Mesothelial cell of epicardium (in vitro differentiated cells): ENCODE measurements around the gene DNM3. TPM values are rescaled to one million over a fixed set of nuclear protein-coding genes. Genes with fewer than 3 reads are reported as not detected.
A peak's percentile ranks its signal among the peaks of the same experiment; 100 is the strongest.

ENCODE experiments used
- DNase-seq, 2 experiments: peaks; one replicate each; pipeline ENCODE4 v3.0.0; 2021; ENCODE audit warnings: low spot score in 2 of 2; ENCODE audit not compliant: unreplicated experiment in 2 of 2
- H3K27ac Mint-ChIP-seq: 2 replicates; pipeline ENCODE4 v1.8.0; 2021; ENCODE audit warnings: mixed read lengths
- H3K27me3 Mint-ChIP-seq: 2 replicates; pipeline ENCODE4 v1.8.0; 2021; ENCODE audit warnings: low read depth, mixed read lengths
- H3K36me3 Mint-ChIP-seq: 2 replicates; pipeline ENCODE4 v1.8.0; 2021; ENCODE audit warnings: mixed read lengths
- H3K4me1 Mint-ChIP-seq: 2 replicates; pipeline ENCODE4 v1.8.0; 2021; ENCODE audit warnings: mixed read lengths
- H3K4me3 Mint-ChIP-seq: 2 replicates; pipeline ENCODE4 v1.8.0; 2021; ENCODE audit warnings: mild to moderate bottlenecking, moderate library complexity, mixed read lengths
- H3K9me3 Mint-ChIP-seq: 2 replicates; pipeline ENCODE4 v1.8.0; 2021; ENCODE audit warnings: mixed read lengths
- CTCF ChIP-seq: fragments of 200-600 bp; sonication (generic); IDR thresholded peaks from one replicate; pipeline ENCODE4 v1.5.0; 2021; ENCODE audit warnings: antibody characterized with exemption; ENCODE audit not compliant: unreplicated experiment
- total RNA-seq: library from RNA; stranded (reverse); gene quantifications from 3 replicates; pipeline ENCODE4 v1.2.1, GENCODE V29; 2021

DNM3 gene
- total RNA-seq, 1 donor from 2014 or later = 5.0 TPM

GRCh38 chr1:172138634-172139033 is 297.3 kb downstream of the DNM3 start:
- Mint-ChIP-seq H3K27ac (peak overlapping the region; percentile 59), H3K36me3 (no peaks in the 10 kb centered on the region), H3K4me1 (peaks cover 47% of the 10 kb centered on the region), H3K27me3 (no peaks in the 10 kb centered on the region), H3K4me3 (no peak overlapping the region), H3K9me3 (peaks cover 10% of the 10 kb centered on the region)
- no peak for TF ChIP-seq CTCF
- DNase-seq = no peak

- peaks cover 5% of the 10 kb centered on the region for H3K9me3 Mint-ChIP-seq
- H3K4me3 Mint-ChIP-seq = peak overlapping the region; percentile 61
- peak overlapping the region; percentile 83 for H3K27ac Mint-ChIP-seq
- no peaks in the 10 kb centered on the region for H3K27me3 Mint-ChIP-seq
- TF ChIP-seq CTCF = no peak
- H3K4me1 Mint-ChIP-seq = peaks cover 51% of the 10 kb centered on the region
- no peaks in the 10 kb centered on the region for H3K36me3 Mint-ChIP-seq
- DNase-seq = no peak
Measured at GRCh38 chr1:172139196-172139595, 297.9 kb downstream of the DNM3 start.

- Mint-ChIP-seq H3K27me3 (no peaks in the 10 kb centered on the region), H3K27ac (peak overlapping the region; percentile 75), H3K4me1 (peaks cover 60% of the 10 kb centered on the region), H3K9me3 (no peaks in the 10 kb centered on the region), H3K36me3 (no peaks in the 10 kb centered on the region), H3K4me3 (peak overlapping the region; percentile 61)
- DNase-seq = no peak
- no peak for TF ChIP-seq CTCF
Measured at GRCh38 chr1:172140072-172140471, 298.8 kb downstream of the DNM3 start.

- H3K9me3 Mint-ChIP-seq = no peaks in the 10 kb centered on the region
Measured at GRCh38 chr1:172140591-172140990, 299.3 kb downstream of the DNM3 start.

GRCh38 chr1:172141341-172141881 is 300.1 kb downstream of the DNM3 start:
- Mint-ChIP-seq H3K9me3 (no peaks in the 10 kb centered on the region), H3K27ac (peak overlapping the region; percentile 81), H3K27me3 (no peaks in the 10 kb centered on the region), H3K4me3 (peak overlapping the region; percentile 60), H3K4me1 (peaks cover 64% of the 10 kb centered on the region), H3K36me3 (no peaks in the 10 kb centered on the region)
- DNase-seq = no peak
- no peak for TF ChIP-seq CTCF

More at GRCh38 chr1:172140591-172140990, 299.3 kb downstream of the DNM3 start:
- Mint-ChIP-seq H3K4me1 (peaks cover 63% of the 10 kb centered on the region), H3K36me3 (no peaks in the 10 kb centered on the region), H3K27me3 (no peaks in the 10 kb centered on the region), H3K4me3 (peak overlapping the region; percentile 61), H3K27ac (peak overlapping the region; percentile 79)
- no peak for TF ChIP-seq CTCF
- no peak for DNase-seq

GRCh38 chr1:172142324-172142723 is 301.0 kb downstream of the DNM3 start:
- no peaks in the 10 kb centered on the region for H3K36me3 Mint-ChIP-seq
- no peak for DNase-seq
- H3K27ac Mint-ChIP-seq = peak overlapping the region; percentile 72
- no peak for TF ChIP-seq CTCF
- peaks cover 68% of the 10 kb centered on the region for H3K4me1 Mint-ChIP-seq
- peak overlapping the region; percentile 57 for H3K4me3 Mint-ChIP-seq
- H3K9me3 Mint-ChIP-seq = no peaks in the 10 kb centered on the region
- no peaks in the 10 kb centered on the region for H3K27me3 Mint-ChIP-seq
